ENCODE results near the gene LRRC8B.
"Not testable (repeated sequence)": the region's sequence is repeated elsewhere in the genome, so short reads cannot be mapped to it uniquely, and the experiment has no call there.

Gene LRRC8B

DNA sequence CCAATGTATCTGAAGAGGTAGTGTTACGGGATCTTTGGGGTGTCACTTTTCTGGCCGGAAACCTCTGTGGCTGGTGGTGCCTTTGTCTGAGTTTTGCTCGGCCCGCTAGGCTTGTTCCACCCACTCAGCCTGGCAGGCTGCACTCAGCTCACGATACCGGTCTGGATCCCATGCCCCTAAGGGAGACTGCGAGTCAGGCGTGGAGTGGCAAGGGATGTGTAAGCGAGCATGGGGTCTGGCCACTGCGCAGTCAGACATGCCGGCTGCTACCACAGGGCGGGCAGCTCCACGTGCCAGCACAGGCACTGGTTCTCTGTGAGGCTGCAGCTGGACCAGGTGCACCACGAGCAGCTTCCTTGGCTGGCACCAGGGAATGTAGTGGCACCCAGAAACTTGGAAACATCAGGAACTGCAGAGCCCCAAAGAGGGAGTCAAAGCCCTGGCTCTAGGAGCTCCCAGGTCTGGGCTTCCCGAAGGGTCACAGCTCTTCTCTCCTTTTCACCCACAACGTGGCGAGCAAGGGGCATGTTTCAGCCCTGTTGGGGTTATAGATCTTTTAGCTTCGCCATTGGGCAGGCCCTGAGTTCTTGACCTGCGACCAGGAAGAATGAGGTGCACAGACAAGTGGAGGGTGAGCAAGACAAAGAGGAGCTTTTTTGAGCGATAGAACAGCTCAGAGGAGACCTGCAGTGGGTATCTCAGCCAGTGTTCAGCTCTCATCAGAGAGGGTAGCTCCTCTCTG is 84.5 kb downstream of the LRRC8B start:
- DNase-seq = no peak

DNA sequence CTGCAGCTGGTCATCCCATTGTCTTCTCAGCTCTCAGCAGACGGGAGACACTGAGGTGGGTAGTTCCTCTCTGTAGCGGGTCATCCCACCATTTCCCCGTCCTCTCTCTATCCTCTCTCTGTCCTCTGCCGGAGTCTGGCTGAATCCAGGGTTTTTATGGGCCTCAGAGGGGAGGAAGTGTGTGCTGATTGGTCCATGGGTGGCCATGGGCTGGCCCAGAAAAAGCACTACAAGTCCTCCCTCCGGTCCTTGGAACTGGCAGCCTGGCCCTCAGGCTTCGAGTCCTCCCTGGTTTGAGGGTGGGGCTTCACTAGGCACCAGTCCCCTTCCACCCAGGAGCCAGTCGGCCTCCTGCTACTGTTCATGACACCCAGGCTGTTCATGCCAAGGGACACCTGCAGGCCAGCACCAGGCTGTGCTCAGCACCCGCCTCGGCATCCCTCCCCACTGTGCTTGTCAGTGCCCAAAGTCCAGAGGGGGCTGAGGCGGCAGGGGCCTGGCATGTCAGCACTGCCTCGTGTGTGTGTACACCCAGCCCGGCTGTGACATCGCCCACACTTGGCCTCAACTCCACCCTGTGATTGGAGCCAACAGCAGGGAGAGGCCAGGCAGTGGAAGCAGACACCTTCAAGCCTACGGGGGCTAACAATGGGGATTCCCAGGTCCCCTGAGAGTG is 85.3 kb downstream of the LRRC8B start:
- peak in 3 of 14 donors; percentile 22 to 37 (median 22) for DNase-seq

- DNase-seq = no peak
These were observed 85.9 kb downstream of the LRRC8B start for GRCh38 chr1:89610457-89611011.

- DNase-seq = no peak
These were observed 87.1 kb downstream of the LRRC8B start for GRCh38 chr1:89611721-89612120.

GRCh38 chr1:89613928-89614327 is 89.3 kb downstream of the LRRC8B start:
- no peak for DNase-seq

GRCh38 chr1:89615676-89616598 is 91.3 kb downstream of the LRRC8B start:
- no peak for DNase-seq

GRCh38 chr1:89616844-89617627 is 92.4 kb downstream of the LRRC8B start:
- no peak for DNase-seq

GRCh38 chr1:89620664-89621063 is 96.0 kb downstream of the LRRC8B start:
- DNase-seq = no peak

DNA sequence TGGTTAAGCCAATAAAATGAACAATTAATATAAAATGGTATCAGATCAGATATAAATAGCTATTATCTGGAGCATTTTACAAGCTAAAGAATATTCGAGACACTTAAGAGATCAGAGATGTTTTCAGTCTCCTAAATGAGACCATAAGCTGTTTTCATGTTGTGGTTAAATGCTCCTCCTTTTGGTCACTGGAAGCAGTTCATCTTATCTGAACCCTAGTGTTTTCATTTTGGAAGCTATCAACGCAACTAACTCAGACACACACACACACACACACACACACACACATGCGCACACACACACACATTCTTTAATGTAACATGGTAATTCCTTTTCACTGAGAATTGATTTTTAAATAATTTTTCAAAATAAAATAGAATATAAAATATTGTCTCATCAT is 98.3 kb downstream of the LRRC8B start:
- no peak for DNase-seq

- DNase-seq = no peak
These were observed 99.7 kb downstream of the LRRC8B start for GRCh38 chr1:89624314-89624713.

- DNase-seq = no peak
These were observed 100.2 kb downstream of the LRRC8B start for GRCh38 chr1:89624715-89625323.

GRCh38 chr1:89627596-89627962 is 103.0 kb downstream of the LRRC8B start:
- DNase-seq = no peak

GRCh38 chr1:89629146-89629545 is 104.5 kb downstream of the LRRC8B start:
- DNase-seq = no peak

GRCh38 chr1:89629600-89629999 is 105.0 kb downstream of the LRRC8B start:
- DNase-seq = not testable (repeated sequence)

- DNase-seq = no peak
These were observed 105.4 kb downstream of the LRRC8B start for GRCh38 chr1:89630048-89630447.

DNA sequence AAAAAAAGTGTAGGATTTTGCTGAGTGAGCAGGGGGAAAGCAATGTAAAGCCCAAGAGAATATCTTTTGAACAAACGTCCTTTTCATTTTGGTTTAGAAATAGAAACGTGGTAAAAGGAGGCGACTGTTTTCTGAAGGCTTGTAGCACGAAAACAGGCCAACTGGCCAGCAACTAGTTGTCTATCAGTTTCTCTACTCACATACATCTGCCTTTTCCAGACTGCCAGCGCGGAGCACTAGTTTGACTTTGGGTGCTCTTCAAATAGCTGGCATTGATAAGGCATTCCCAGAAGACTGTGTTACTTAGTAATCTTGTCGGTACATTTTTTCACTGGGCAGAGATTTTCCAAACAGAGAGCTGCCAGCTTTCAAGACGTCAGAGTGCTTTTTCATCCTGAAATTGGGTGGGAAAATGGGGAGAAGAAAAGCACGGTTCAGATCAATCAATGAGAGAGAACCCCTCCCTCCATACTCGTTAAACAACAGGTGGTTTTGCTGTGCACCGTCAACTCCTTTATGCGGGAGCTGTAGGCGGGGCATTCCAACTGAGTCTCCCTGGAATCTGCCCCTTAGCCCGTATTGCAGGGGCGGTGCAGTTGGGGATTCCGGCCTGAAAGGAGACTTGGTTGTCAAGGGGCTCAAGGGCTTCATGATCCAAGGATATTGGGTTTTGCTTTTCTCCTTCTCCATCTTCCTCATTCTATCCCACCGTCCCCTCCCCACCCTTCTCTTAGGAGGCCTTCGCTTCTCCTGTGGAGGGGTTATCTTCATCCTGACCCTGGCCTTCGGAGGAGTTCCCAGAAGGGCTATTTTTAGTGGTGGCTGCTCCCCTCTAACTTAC is 107.4 kb downstream of the LRRC8B start:
- DNase-seq = peak in 4 of 14 donors; percentile 64 to 73 (median 66)

DNA sequence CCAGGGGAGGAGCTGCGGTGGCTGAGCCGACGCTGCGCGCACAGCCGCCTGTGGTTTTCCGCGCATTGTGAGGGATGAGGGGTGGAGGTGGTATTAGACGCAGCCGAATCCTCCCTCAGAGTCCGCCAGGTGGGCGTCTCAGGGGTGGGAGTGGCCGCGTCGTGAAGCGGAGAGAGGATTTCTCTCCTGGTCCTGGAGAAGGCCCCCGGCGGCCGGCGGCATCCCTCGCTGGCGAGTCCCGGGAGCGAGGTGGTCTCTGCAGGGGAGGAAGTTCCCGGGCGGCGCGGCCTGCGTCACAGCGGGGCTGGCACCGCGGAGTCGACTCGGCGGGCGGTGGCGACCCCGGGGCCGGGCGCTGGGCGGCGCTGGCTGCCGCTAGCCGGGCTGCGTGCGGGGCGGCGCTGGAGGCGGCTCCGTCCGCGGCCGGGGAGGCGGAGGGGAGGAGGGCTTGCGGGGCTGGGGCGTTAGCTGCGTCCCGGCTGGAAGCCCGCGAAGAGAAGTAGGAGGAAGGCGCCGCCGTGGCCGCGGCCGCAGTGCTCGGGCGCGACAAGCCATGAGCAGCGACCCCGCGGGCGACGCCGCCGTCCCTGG is 108.1 kb downstream of the LRRC8B start, which contains the start of gene LRRC8C:
LRRC8C (plus strand) TSS at position 464 of the 591 bp plus-strand sequence. CDS start 53,354 bp downstream, outside the sequence.
- peak in 13 of 14 donors; percentile 5 to 90 (median 74) for DNase-seq

DNA sequence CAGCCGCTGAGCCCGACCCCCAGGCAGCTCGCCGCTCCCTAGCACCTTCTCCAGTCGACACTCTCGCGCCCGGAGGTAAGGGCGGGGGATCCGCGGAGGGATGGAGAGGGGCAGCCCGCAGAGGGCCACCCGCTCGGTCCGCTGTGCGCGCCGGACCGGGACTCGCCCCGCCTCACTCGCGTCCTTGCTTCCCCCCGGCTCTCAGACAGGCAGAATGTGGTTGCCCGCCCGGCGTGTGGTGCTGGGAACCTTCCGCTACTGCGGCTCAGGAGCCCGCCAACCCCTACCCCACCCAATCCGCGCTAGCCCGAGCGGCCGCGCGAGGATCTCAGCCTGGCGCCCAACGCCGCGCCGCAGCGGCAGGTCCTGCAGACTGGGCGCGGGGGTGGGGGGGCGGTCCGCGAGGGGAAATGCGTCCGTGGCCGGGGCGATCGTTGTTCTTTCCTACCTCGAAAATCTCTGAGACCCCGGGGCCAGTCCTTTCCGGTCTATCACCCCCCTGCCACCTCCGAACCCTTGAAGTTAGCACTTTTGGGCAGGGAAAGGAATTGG is 108.7 kb downstream of the LRRC8B start:
- peak in 8 of 14 donors; percentile 58 to 76 (median 69) for DNase-seq
